IPS-NIHi11 (cell line): Measurements from ENCODE around the gene ANKS3.

Source experiments
- DNase-seq: peaks from one replicate; pipeline ENCODE4 v3.0.0; 2012; ENCODE audit warnings: mixed read lengths, low spot score

The ANKS3 gene

GRCh38 chr16:4650443-4651074 is 83.5 kb downstream of the ANKS3 start:
- peak; percentile 93 for DNase-seq

GRCh38 chr16:4649744-4650442 is 84.2 kb downstream of the ANKS3 start:
- no peak for DNase-seq

GRCh38 chr16:4648917-4649316 is 85.2 kb downstream of the ANKS3 start:
- DNase-seq, result no peak

- no peak for DNase-seq
Measured at GRCh38 chr16:4647644-4647980, 86.5 kb downstream of the ANKS3 start.

GRCh38 chr16:4646773-4647643 is 87.1 kb downstream of the ANKS3 start:
- DNase-seq, result no peak
